HEK293 (cell line): ENCODE data around the gene KLK15.
A peak's percentile ranks its signal among the peaks of the same experiment; 100 is the strongest.

Source experiments
- CTCF ChIA-PET: fragments of 350-600 bp; formaldehyde crosslinking; extraction: SDS; loops from one replicate; lab custom pipeline; 2021; ENCODE audit warnings: antibody characterized with exemption; lab: Yijun Ruan, JAX
- POLR2A ChIA-PET: fragments of 300-600 bp; formaldehyde crosslinking; extraction: SDS; loops from one replicate; lab custom pipeline; 2020; ENCODE audit warnings: antibody characterized with exemption, inconsistent platforms; lab: Yijun Ruan, JAX
- H3K27ac ChIP-seq: fragments of 200-500 bp; sonication (Bioruptor generic); 2 replicates; pipeline ENCODE4 v1.5.1; 2014; ENCODE audit warnings: low read depth, low read length, control low read depth, inconsistent platforms; ENCODE audit errors: extremely low read depth
- H3K36me3 ChIP-seq, 2 experiments: fragments of 200-500 bp in 1 of 2; sonication (Bioruptor generic) in 1 of 2; 1 replicate in 1 of 2; 2 replicates in 1 of 2; pipeline ENCODE4 v1.5.1; 2014 to 2017; ENCODE audit warnings: inconsistent platforms in 2 of 2, low read length in 2 of 2; ENCODE audit not compliant: control insufficient read depth in 2 of 2, insufficient read depth in 1 of 2
- H3K4me1 ChIP-seq: fragments of 200-500 bp; sonication (Bioruptor generic); 2 replicates; pipeline ENCODE4 v1.5.1; 2014; ENCODE audit warnings: mild to moderate bottlenecking, low read length, inconsistent platforms; ENCODE audit not compliant: control insufficient read depth, insufficient read depth
- H3K4me3 ChIP-seq: 2 replicates; pipeline ENCODE4 v1.5.1; 2011; ENCODE audit warnings: low read depth, mild to moderate bottlenecking, control low read depth, low read length, moderate library complexity
- H3K9me3 ChIP-seq: fragments of 200-500 bp; sonication (Bioruptor generic); 2 replicates; pipeline ENCODE4 v1.5.1; 2014; ENCODE audit warnings: low read depth, low read length, inconsistent platforms; ENCODE audit not compliant: control insufficient read depth, insufficient read depth
- FEZF1 ChIP-seq: fragments of 450-650 bp; formaldehyde crosslinking; IDR thresholded peaks from 2 replicates; pipeline ENCODE4 v1.5.1; 2016; ENCODE audit warnings: missing biosample characterization, missing genetic modification characterization
- GLI2 ChIP-seq: fragments of 450-650 bp; formaldehyde crosslinking; IDR thresholded peaks from 2 replicates; pipeline ENCODE4; 2017; ENCODE audit warnings: missing biosample characterization, missing genetic modification characterization, low read depth, borderline replicate concordance
- GLI4 ChIP-seq: fragments of 450-650 bp; formaldehyde crosslinking; IDR thresholded peaks from 2 replicates; pipeline ENCODE4 v1.5.1; 2016; ENCODE audit warnings: missing biosample characterization, missing genetic modification characterization
- KLF1 ChIP-seq: fragments of 450-650 bp; formaldehyde crosslinking; IDR thresholded peaks from 2 replicates; pipeline ENCODE4 v1.5.1; 2016; ENCODE audit warnings: missing biosample characterization, missing genetic modification characterization
- KLF10 ChIP-seq: fragments of 450-650 bp; IDR thresholded peaks from 2 replicates; pipeline ENCODE4 v1.5.1; 2018; ENCODE audit warnings: missing biosample characterization, mild to moderate bottlenecking, missing genetic modification characterization
- KLF7 ChIP-seq: fragments of 450-650 bp; formaldehyde crosslinking; IDR thresholded peaks from 2 replicates; pipeline ENCODE4 v1.5.1; 2016; ENCODE audit warnings: missing biosample characterization, missing genetic modification characterization, borderline replicate concordance
- KLF9 ChIP-seq: fragments of 450-650 bp; formaldehyde crosslinking; IDR thresholded peaks from 2 replicates; pipeline ENCODE4 v1.5.1; 2016; ENCODE audit warnings: missing biosample characterization, missing genetic modification characterization, low read depth
- PRDM1 ChIP-seq: fragments of 450-650 bp; formaldehyde crosslinking; IDR thresholded peaks from 2 replicates; pipeline ENCODE4; 2016; ENCODE audit warnings: missing biosample characterization, missing genetic modification characterization
- REPIN1 ChIP-seq: fragments of 450-650 bp; formaldehyde crosslinking; IDR thresholded peaks from 2 replicates; pipeline ENCODE4 v1.5.1; 2017; ENCODE audit warnings: missing biosample characterization, missing genetic modification characterization, low read depth
- TRIM28 ChIP-seq: IDR thresholded peaks from 2 replicates; pipeline ENCODE4 v1.6.1; 2011; ENCODE audit warnings: low read length, control low read depth, borderline replicate concordance
- ZIC2 ChIP-seq: fragments of 450-650 bp; formaldehyde crosslinking; IDR thresholded peaks from 2 replicates; pipeline ENCODE4 v1.5.1; 2016; ENCODE audit warnings: missing biosample characterization, missing genetic modification characterization
- ZNF140 ChIP-seq: fragments of 450-650 bp; formaldehyde crosslinking; IDR thresholded peaks from 2 replicates; pipeline ENCODE4 v1.5.1; 2016; ENCODE audit warnings: missing biosample characterization, missing genetic modification characterization
- ZNF155 ChIP-seq: fragments of 450-650 bp; formaldehyde crosslinking; IDR thresholded peaks from 2 replicates; pipeline ENCODE4 v1.5.1; 2016; ENCODE audit warnings: missing biosample characterization, missing genetic modification characterization
- ZNF501 ChIP-seq: fragments of 450-650 bp; formaldehyde crosslinking; IDR thresholded peaks from 2 replicates; pipeline ENCODE4 v1.5.1; 2016; ENCODE audit warnings: missing biosample characterization, missing genetic modification characterization
- ZNF521 ChIP-seq: fragments of 450-650 bp; formaldehyde crosslinking; IDR thresholded peaks from 2 replicates; pipeline ENCODE4 v1.5.1; 2017; ENCODE audit warnings: missing biosample characterization, mild to moderate bottlenecking, missing genetic modification characterization
- ZNF549 ChIP-seq: fragments of 450-650 bp; IDR thresholded peaks from 2 replicates; pipeline ENCODE4 v1.5.1; 2018; ENCODE audit warnings: missing biosample characterization, missing genetic modification characterization, mild to moderate bottlenecking, inconsistent platforms, moderate library complexity
- ZNF600 ChIP-seq: fragments of 450-650 bp; formaldehyde crosslinking; IDR thresholded peaks from 2 replicates; pipeline ENCODE4 v1.5.1; 2016; ENCODE audit warnings: missing biosample characterization, missing genetic modification characterization
- TF ChIP-seq, protein P1 (sequence below): fragments of 450-650 bp; formaldehyde crosslinking; IDR thresholded peaks from 2 replicates; pipeline ENCODE4 v1.5.1; 2016; ENCODE audit warnings: missing biosample characterization, missing genetic modification characterization

KLK15 gene

DNA sequence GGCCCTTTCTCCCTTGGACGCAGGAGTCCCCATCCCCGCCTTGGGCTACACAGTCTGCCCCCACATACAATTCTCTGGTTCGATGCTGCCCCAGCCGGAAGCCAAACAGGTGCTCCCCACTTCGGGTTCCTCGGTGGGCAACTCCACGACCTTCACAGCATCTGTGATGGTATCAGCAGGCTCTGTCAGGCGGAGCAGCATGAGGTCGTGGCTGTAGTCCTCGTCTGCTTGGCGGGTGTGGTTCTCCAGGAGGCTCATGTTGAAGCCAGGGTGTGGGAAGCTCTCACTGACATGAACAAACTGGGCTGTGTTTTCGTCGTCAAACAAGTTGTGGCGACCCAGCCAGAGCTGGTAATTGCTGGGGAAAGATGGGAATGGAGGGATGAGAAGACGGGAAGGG lies 13.3 kb downstream of the KLK15 start:
- Histone ChIP-seq H3K9me3 (no peaks in the 10 kb centered on the region), H3K4me1 (no peaks in the 10 kb centered on the region), H3K36me3 (no peaks in the 10 kb centered on the region), H3K27ac (no peak overlapping the region), H3K4me3 (no peak overlapping the region)
- ChIA-PET CTCF (interaction anchor here (1.0 to 1.4 kb wide), 2 partner anchors 10 to 102 kb away, joined by 3 to 5 read pairs; no protein-coding TSS in a partner anchor), POLR2A (interaction anchor here (1.1 to 1.9 kb wide), 3 partner anchors 15 to 21 kb away, joined by 3 to 7 read pairs (median 4); no protein-coding TSS in a partner anchor)
- TF ChIP-seq KLF1 (tag by site-specific recombination): peak; percentile 57
- TF ChIP-seq GLI4 (tag by site-specific recombination): no peak
- TF ChIP-seq ZNF140 (tag by site-specific recombination): no peak
- no peak for TF ChIP-seq ZNF600 (tag by site-specific recombination)
- TF ChIP-seq ZNF155: no peak
- peak; percentile 69 for TF ChIP-seq ZIC2 (tag by site-specific recombination)

DNA sequence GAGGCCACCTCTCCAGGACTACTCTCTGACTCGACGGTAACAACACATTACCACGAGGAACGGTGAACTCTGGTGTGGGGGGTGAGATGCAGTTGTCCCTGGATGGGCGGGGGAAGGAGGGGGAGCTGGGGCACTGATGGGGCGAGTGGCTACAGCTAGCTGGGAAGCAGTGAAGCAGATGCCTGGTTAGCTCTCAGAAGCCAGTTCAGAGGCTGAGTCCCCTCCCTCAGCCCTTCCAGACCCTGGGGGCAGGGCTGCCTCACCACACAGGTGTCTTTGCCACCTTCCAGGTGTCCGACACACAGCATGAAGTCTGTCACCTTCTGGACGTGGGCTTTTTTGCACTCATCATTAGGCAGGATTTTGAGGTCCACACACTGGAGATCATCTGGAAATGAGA lies 13.7 kb downstream of the KLK15 start:
- ChIA-PET CTCF (interaction anchor here (1.4 kb wide), 1 partner anchor 10 kb away, joined by 3 read pairs; no protein-coding TSS in a partner anchor), POLR2A (interaction anchor here (1.1 to 1.9 kb wide), 3 partner anchors 15 to 22 kb away, joined by 3 to 7 read pairs (median 4); no protein-coding TSS in a partner anchor)
- Histone ChIP-seq H3K36me3 (no peaks in the 10 kb centered on the region), H3K27ac (no peak overlapping the region), H3K4me3 (no peak overlapping the region), H3K9me3 (no peaks in the 10 kb centered on the region)
- TF ChIP-seq, protein P1, sequence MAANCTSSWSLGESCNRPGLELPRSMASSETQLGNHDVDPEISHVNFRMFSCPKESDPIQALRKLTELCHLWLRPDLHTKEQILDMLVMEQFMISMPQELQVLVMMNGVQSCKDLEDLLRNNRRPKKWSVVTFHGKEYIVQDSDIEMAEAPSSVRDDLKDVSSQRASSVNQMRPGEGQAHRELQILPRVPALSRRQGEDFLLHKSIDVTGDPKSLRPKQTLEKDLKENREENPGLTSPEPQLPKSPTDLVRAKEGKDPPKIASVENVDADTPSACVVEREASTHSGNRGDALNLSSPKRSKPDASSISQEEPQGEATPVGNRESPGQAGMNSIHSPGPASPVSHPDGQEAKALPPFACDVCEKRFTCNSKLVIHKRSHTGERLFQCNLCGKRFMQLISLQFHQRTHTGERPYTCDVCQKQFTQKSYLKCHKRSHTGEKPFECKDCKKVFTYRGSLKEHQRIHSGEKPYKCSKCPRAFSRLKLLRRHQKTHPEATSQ (tag by site-specific recombination): no peak
- TF ChIP-seq ZNF501 (tag by site-specific recombination) (no peak), KLF9 (tag by site-specific recombination) (no peak), KLF10 (tag by site-specific recombination) (no peak), GLI2 (no peak), FEZF1 (no peak), TRIM28 (no peak), REPIN1 (tag by site-specific recombination) (no peak), ZNF549 (tag by site-specific recombination) (no peak)
- TF ChIP-seq, all 188 proteins: peak for 0
- H3K4me1 ChIP-seq: no peaks in the 10 kb centered on the region

DNA sequence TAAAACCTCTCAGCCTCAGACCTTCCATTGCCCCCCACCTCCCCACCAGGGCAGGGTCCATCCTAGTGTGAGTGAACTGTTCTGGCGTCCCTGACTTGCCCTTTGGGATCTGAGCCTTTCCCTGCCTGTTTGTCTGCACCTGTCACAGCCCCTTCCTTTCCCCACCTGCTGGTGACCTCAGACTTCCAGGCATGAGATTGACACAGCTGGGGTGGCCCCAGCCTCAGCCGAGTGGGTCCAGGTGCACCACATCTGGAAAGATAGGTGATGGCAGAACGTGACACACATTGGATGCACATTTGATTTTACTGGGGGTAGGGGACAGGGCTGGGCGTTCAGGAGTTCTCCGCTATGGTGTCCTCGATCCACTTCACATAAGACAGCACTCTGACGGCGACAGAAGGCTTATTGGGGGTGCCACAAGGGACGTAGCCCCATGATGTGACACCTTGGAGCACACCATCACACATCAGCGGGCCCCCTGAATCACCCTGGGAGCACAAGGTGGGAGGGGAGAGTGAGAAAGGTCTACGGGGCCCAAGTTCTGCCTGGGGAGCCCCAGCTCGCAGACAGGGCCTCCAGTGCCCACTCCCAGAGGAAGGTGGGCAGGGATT lies 14.4 kb downstream of the KLK15 start:
- POLR2A ChIA-PET: interaction anchor here (1.3 to 1.5 kb wide), 2 partner anchors 14 to 15 kb away, joined by 6 to 10 read pairs; no protein-coding TSS in a partner anchor
- Histone ChIP-seq H3K4me3 (no peak overlapping the region), H3K4me1 (no peaks in the 10 kb centered on the region), H3K36me3 (no peaks in the 10 kb centered on the region), H3K9me3 (no peaks in the 10 kb centered on the region), H3K27ac (no peak overlapping the region)
- TF ChIP-seq ZNF521 (tag by site-specific recombination): no peak
- no peak for TF ChIP-seq KLF7 (tag by site-specific recombination)
- TF ChIP-seq PRDM1 (tag by site-specific recombination): 0 out of 2 replicates have a peak, but pooled peaks have one; percentile 9
- CTCF ChIA-PET: interaction anchor here (0.7 kb wide), 1 partner anchor 115 kb away, joined by 3 read pairs; no protein-coding TSS in a partner anchor
